HG02870 (cell line): ENCODE measurements around the gene OSBPL10.
A peak's percentile ranks its signal among the peaks of the same experiment; 100 is the strongest.

Source experiments
- ATAC-seq: cut with Tn5 transposase; IDR thresholded peaks from one replicate; pipeline ENCODE4 v1.9.1; 2021; ENCODE audit warnings: mild to moderate bottlenecking, moderate library complexity; ENCODE audit not compliant: unreplicated experiment

The OSBPL10 gene

DNA sequence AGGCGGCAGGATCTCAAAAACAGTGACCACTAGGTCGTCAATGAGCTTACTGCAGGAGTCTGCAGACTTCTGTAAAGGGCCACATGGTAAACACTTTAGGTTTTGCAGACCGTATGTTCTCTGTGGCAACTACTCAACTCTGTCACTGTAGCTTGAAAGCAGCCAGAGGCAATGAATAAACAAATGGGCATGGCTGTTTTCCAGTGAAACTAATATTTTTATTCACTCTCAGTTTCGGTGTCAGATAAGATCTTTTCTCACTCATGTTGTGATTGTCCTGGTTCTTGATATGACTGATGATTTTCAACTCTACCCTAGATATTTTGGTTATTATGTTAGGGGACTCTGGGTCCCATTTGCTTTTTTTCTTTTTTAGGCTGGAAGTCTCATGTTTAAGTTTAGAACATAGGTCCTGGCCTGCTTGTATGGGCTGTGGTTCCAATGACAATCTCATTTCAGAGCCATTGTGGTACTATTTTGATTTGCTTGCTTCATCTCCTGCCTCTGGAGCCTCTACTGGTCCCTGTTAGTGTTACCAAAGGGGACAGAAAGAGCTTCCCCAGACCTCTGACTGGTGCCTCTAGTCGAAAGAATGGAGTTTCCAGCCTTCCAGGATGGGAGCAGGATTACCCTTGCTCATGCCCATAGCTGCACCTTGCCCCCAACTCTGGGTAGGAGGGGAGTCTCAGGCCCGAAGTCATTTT is 226.3 kb downstream of the OSBPL10 start:
- peak; percentile 93 for ATAC-seq

DNA sequence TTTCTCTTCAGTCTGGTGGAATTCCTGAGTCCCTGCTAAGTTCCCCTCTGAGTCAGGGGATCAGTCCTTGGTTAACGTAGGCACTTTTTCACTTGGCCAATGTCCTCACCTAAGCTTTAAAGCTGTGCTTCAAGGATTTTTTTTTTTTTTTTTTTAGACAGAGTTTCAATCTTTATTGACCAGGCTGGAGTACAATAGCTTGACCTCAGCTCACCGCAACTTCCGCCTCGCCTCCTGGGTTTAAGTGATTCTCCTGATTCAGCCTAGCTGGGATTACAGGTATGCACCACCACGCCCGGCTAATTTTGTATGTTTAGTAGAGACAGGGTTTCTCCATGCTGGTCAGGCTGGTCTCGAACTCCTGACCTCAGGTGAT is 228.0 kb downstream of the OSBPL10 start:
- no peak for ATAC-seq

GRCh38 chr3:31752305-31753049 is 228.6 kb downstream of the OSBPL10 start:
- no peak for ATAC-seq

- ATAC-seq: no peak
Measured at GRCh38 chr3:31750341-31750740, 230.7 kb downstream of the OSBPL10 start.

DNA sequence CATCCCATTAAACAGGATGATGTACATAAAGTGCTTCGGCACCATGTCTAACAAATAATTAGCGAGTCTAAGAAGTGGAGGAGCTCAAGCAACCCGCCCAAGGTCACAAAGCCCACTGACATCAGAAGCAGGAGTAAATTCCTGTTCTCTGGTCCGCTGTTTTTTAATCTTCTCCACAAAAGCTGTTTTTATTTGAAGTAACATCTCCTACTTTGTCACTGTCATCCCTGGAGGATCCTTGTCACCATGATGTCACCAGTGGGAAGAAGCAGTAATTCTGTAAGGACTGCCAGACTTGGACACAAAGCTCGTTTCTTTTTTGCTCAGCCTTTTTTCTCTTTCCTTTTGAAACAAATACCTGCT is 232.1 kb downstream of the OSBPL10 start:
- ATAC-seq: no peak

GRCh38 chr3:31748281-31748932 is 232.7 kb downstream of the OSBPL10 start:
- ATAC-seq: no peak

DNA sequence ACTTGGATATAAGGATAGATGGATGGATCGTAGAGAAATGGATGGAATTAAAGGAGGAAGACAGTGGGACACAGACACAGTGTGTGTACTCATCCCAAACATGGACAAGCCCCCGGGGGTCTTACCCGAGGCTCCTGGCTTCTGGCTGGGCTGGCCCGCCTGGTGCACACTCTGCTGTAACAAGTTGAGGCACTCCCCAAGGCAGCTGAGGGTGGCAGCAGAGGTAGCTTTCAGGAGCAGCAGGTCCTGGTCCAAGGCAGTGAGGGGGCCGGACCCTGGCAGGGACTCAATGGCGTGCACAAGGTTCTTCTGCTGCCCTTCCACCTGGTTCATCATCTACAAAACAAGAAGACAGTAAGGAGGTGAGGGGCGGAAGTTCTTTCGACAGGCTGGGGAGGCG is 233.3 kb downstream of the OSBPL10 start:
- ATAC-seq: no peak

DNA sequence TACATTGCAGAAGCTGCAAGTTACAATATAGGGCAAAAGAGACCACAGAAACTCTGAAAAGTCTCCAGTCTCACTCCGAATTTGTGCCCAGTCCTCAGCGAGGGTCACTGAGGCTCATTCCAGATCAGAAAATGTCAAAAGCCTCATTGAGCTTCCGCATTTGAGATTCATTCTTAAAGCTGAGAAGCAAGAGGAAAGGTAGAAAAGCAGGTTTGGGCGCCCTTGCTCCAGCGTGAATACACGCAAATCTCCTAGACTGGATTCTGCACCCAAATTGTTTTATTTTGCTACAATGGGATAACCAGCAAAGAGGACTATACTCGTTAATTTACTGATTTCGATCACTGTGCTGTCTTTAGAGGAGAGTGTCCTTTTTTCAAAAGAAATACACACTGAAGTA is 236.1 kb downstream of the OSBPL10 start:
- ATAC-seq: no peak

DNA sequence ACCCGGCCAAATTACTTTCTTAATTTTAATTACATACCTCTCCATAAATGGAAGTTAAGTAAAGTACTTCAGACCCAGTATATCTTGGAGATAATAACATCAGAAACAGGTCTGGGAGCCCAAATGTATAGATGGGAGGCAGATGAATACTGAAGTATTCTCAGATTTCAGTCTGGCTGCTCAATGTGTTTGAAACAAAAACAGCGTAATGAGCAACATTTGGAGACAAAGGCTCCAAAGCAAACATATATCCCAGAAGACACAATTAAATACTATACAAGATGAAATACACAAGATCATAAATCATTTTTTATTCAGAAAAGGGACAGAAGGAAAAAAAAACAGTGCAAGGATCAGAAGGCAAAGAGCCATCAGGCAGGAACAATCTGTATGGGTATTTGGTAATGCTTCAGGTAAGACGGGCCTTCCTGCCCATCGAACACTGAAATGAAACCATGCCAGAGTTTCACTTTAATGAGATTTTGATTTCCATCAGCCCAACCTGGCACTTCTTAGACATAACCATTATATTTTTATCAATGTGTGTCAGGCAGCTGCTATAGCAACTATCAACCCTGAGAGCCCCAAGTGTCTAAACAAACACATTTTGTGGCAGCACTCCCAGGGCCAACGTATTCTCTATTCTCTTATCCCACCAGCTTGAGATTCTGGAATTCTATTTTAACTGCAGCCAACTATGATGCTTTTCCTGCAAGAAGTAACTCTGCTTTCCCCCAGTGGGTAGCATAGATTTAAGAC is 237.6 kb downstream of the OSBPL10 start:
- ATAC-seq: no peak

- ATAC-seq: no peak
Measured at GRCh38 chr3:31740397-31740796, 240.7 kb downstream of the OSBPL10 start.

DNA sequence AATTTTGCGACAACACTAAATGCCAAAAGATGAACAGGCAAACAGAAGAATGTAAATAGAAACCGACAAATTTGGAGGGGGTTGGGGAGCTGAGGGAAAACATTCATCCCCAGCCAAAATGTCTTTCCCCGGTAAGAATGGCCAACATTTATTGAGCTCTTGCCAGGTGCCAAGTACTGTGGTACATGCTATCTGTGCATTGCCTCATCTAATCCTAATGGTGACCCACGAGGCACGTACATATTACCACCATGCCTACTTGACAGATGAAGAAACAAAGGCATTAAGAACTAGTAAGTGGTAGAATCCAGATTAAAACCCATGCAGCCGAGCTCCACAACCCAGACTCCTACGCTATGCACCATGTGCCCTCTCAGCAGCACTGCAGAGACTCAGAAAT is 242.7 kb downstream of the OSBPL10 start:
- ATAC-seq: no peak

GRCh38 chr3:31735667-31736066 is 245.4 kb downstream of the OSBPL10 start:
- ATAC-seq: no peak

DNA sequence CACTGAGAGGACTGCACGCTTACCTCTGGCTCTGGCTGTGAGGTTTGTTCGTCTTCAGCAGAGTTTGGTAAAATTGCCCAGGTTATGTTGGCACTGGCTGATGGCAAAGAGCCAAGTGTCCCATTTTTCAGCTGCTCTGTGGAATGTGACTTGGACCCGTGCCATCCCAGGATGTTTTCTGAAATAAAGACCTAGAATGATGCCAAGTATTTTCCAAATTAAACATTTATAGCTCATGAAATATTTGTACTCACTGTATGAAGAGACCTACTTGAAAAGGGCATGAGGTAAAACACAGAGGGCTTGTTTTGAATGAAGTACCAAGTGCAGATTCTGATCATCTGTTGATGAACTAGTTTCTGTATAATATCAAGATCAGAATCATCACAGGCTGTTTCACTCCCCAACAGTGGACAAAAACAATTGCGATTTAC is 247.8 kb downstream of the OSBPL10 start:
- ATAC-seq: no peak

DNA sequence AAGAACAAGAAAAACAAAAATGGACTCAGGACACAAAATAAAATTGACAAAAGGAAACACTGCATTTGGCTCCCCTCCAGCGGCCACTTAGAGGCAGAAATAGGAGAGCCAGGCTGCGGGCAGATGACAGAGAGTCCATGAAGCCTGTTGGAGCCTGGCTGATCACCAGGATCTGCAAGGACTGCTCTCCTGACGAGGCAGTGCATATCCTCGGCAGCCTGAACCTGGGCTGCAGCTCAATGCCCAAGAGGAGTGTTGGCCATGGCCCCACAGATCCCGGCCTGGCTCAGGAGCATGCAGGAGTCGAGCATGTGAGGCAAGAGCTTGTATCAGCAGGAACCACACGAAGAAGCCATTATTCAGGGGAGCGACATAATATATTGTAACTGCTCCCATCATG is 248.5 kb downstream of the OSBPL10 start:
- no peak for ATAC-seq

GRCh38 chr3:31729573-31729972 is 251.5 kb downstream of the OSBPL10 start:
- no peak for ATAC-seq

DNA sequence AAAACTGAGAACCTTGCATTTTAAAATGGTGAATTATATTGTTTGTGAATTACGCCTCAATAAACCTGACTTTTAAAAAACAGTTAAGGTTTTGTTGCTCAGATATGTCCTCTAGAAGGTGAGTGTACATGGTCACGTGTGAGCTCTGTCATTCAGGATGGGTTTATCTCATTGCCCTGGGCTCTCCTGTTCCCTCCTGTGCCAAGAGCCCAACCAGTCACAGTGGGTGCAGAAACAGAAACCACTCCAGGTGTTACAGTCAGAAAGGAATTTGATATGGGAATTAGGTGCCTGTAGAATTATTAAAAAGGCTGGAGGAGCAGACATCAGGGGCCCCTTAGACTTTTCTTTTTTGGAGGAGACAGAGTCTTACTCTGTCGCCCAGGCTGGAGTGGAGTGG is 252.0 kb downstream of the OSBPL10 start:
- ATAC-seq: no peak

DNA sequence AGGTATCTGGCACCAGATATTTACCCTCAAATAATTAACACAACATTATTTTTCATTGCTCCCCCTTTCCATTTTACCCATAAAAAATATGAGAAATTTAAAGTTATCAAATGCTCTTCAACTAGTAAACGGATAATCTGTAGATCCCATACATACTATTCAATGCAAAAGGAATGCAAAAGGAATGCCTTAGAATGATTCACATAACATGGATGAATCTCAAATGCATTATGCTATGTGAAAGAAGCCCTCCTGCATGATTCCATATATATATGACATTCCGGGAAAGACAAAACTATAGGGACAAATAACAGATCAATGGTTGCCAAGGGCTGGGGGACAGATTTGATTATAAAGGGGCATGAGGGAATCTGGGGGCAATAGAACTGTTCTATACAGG is 252.7 kb downstream of the OSBPL10 start:
- no peak for ATAC-seq

DNA sequence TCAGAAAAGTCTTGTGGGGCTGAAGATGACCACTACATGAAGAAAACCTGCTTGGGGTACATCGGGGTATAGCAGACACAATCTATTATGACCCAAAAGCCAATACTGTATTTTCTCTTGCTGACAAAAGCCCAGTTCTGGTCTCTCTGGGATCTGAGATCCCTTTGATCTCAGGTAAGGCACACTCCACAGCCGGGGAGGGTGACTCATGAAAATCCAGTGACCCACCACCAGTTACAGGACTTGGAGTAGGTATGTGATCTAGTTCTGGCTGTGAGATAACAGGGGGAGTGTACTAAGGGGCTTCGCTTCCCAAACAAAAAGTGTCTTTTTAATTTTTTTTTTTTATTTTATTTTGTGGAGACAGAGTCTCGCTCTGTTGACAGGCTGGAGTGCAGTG is 255.1 kb downstream of the OSBPL10 start:
- no peak for ATAC-seq

DNA sequence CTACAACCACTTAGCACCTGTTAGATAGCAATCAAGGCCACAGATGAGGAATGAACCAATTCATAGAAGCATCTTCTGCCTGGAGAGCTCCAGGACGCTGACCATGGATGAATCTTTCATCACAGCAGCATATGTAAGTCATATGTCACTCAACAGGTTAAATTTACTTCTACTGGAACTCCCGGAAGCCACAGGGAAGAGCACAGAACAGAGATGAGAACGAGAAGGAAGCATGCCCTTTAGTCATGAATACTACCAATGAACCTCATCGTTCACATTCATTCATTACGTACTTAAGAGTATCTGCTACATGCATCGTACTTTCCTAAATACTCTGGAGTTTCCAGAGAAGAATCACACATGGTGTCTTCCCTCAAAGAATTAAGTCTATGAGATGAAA is 255.5 kb downstream of the OSBPL10 start:
- no peak for ATAC-seq

DNA sequence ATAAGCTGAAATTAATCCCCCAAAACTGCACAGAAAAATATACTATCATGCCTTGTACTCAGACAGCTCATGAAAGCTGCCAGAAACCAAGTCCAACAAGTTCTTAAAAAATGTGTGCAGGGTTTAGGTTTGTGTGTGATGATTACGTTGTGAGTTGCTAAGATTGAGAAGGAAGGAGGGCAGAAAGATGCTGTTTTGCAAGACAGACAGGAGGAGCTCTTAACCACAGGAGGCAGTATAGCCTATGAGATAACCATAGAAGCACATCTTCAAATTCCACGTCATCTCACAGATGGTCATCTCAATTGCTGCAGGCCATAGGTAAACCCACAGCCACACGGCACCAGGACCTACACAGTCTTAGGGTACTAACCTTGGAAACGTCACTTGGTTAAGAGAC is 256.4 kb downstream of the OSBPL10 start:
- peak; percentile 84 for ATAC-seq

DNA sequence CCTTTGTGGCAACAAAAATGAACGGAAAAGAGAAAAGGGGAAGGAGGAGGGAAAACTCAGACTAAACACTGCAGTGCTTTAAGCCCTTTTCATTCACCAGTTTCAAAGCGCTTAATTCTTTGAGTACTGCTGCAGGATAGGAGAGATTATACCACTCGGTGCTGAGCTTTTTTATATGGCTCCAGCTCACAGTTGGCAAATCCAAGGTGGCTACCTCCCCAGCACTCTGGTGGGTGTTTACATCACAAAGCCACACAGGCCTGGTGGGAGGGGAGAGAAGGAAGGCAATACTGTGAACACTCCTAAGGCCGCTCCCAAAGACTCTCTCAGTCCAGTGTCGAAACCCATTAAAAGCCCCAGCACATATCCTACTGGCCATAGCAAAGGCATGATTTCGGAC is 256.9 kb downstream of the OSBPL10 start:
- ATAC-seq: no peak
